Left hindlimb (tissue), 1 donor: ENCODE results near the gene KDM2B.
"Not testable (repeated sequence)": the region's sequence is repeated elsewhere in the genome, so short reads cannot be mapped to it uniquely, and the experiment has no call there.

ENCODE experiments used
- DNase-seq: peaks from one replicate; pipeline ENCODE4 v3.0.0-alpha.2; 2018

Gene KDM2B

GRCh38 chr12:121499929-121500793, 80.7 kb downstream of the KDM2B start:
- DNase-seq: peak; percentile 81

- no peak for DNase-seq
These were observed 85.1 kb downstream of the KDM2B start for GRCh38 chr12:121495746-121496145.

GRCh38 chr12:121494093-121494787, 86.6 kb downstream of the KDM2B start:
- no peak for DNase-seq

- no peak for DNase-seq
These were observed 90.2 kb downstream of the KDM2B start for GRCh38 chr12:121490401-121491281.

- no peak for DNase-seq
These were observed 90.9 kb downstream of the KDM2B start for GRCh38 chr12:121489874-121490273.

GRCh38 chr12:121484967-121485366, 95.9 kb downstream of the KDM2B start:
- no peak for DNase-seq

GRCh38 chr12:121484564-121484963, 96.3 kb downstream of the KDM2B start:
- DNase-seq: not testable (repeated sequence)

- no peak for DNase-seq
These were observed 96.9 kb downstream of the KDM2B start for GRCh38 chr12:121483949-121484348.

- DNase-seq: no peak
These were observed 104.3 kb downstream of the KDM2B start for GRCh38 chr12:121476477-121476876.

- DNase-seq: no peak
These were observed 105.5 kb downstream of the KDM2B start for GRCh38 chr12:121475279-121475678.

GRCh38 chr12:121472150-121472905, 108.5 kb downstream of the KDM2B start:
- no peak for DNase-seq

- DNase-seq: no peak
These were observed 110.1 kb downstream of the KDM2B start for GRCh38 chr12:121470751-121471150.

- no peak for DNase-seq
These were observed 112.4 kb downstream of the KDM2B start for GRCh38 chr12:121468499-121468801.

- peak; percentile 64 for DNase-seq
These were observed 113.0 kb downstream of the KDM2B start for GRCh38 chr12:121467638-121468498.

- DNase-seq: peak; percentile 94
These were observed 113.8 kb downstream of the KDM2B start for GRCh38 chr12:121466794-121467637.

GRCh38 chr12:121465921-121466793, 114.7 kb downstream of the KDM2B start:
- no peak for DNase-seq

GRCh38 chr12:121464331-121464730, 116.5 kb downstream of the KDM2B start:
- no peak for DNase-seq

GRCh38 chr12:121461048-121461447, 119.8 kb downstream of the KDM2B start:
- no peak for DNase-seq

GRCh38 chr12:121456551-121456950, 124.3 kb downstream of the KDM2B start:
- DNase-seq: no peak
